SU-DHL-6 (cell line): ENCODE results near the gene CNN2.

Experiments
- CTCF ChIP-seq: fragments of 200-600 bp; sonication (generic); IDR thresholded peaks from one replicate; pipeline ENCODE4 v1.5.1; 2017; ENCODE audit warnings: antibody characterized with exemption, mild to moderate bottlenecking, low read length, moderate library complexity; ENCODE audit not compliant: insufficient read depth, poor library complexity, severe bottlenecking
- EZH2phosphoT487 ChIP-seq: fragments of 200-600 bp; sonication (generic), shearing (Covaris generic); conservative IDR thresholded peaks from 2 replicates; pipeline ENCODE4 v1.6.1; 2018; ENCODE audit warnings: mild to moderate bottlenecking, antibody characterized with exemption, low read length, moderate library complexity, mixed read lengths

GRCh38 chr19:1011831-1012333, 14.5 kb upstream of the CNN2 start:
- TF ChIP-seq CTCF (no peak), EZH2phosphoT487 (no peak)
